HFFc6 (cell line): Measurements from ENCODE around the gene BAX. TPM values are rescaled to one million over a fixed set of nuclear protein-coding genes. Genes with fewer than 3 reads are reported as not detected.
A peak's percentile ranks its signal among the peaks of the same experiment; 100 is the strongest.
"Not testable (repeated sequence)": the region's sequence is repeated elsewhere in the genome, so short reads cannot be mapped to it uniquely, and the experiment has no call there.

Experiments
- DNase-seq: peaks from one replicate; pipeline ENCODE4 v3.0.0-alpha.2; 2018
- H3K27ac Mint-ChIP-seq: 2 replicates; pipeline ENCODE4 v1.8.0; 2020; ENCODE audit warnings: mild to moderate bottlenecking, mixed read lengths
- H3K27me3 Mint-ChIP-seq: 2 replicates; pipeline ENCODE4 v1.8.0; 2021; ENCODE audit warnings: mild to moderate bottlenecking, moderate library complexity, mixed read lengths; ENCODE audit not compliant: insufficient read depth
- H3K36me3 Mint-ChIP-seq: 2 replicates; pipeline ENCODE4 v1.8.0; 2021; ENCODE audit warnings: low read depth, mixed read lengths
- H3K4me1 Mint-ChIP-seq: 2 replicates; pipeline ENCODE4 v1.8.0; 2020; ENCODE audit warnings: low read depth, mixed read lengths
- H3K4me3 Mint-ChIP-seq: 2 replicates; pipeline ENCODE4 v1.8.0; 2020; ENCODE audit warnings: mild to moderate bottlenecking, moderate library complexity, mixed read lengths
- H3K9me3 Mint-ChIP-seq: 2 replicates; pipeline ENCODE4 v1.8.0; 2020; ENCODE audit warnings: mild to moderate bottlenecking, mixed read lengths
- total RNA-seq, 6 experiments: library from RNA; stranded (reverse); fragmentation: NEBNext Ultra II Directional; extraction: Animal tissue kit (Norgen Biotek cat#: 25700); gene quantifications; 2 replicates in 1 of 6; 3 replicates in 5 of 6; pipeline ENCODE4 v1.2.3, GENCODE V29; 2021
- TF ChIP-seq, protein P1 (sequence below): fragments of 200-600 bp; sonication (generic); IDR thresholded peaks from 2 replicates; pipeline ENCODE4 v1.5.0; 2021; ENCODE audit warnings: antibody characterized with exemption, mild to moderate bottlenecking

The BAX gene
- total RNA-seq, 6 experiments from 2014 or later = 223 to 260 (median 244) TPM

DNA sequence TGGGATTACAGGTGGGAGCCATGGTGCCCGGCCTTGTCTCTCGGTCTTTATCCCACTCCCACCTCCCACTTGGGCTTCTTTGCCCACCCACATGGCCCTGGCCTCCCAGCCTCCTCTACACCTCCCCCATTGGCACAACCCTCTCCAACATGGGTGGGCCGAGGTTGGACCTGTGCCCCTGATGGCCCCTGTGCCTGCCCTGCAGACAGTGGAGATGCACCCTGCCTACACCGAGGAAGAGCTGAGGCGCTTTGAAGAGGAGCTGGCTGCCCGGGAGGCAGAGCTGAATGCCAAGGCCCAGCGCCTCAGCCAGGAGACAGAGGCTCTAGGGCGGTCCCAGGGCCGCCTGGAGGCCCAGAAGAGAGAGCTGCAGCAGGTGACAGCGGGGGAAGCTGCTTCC, 33.7 kb upstream of the BAX start:
- H3K4me3 Mint-ChIP-seq = no peak overlapping the region
- H3K27me3 Mint-ChIP-seq = no peaks in the 10 kb centered on the region; the same call in 1 of the 2 replicates
- TF ChIP-seq, protein P1, sequence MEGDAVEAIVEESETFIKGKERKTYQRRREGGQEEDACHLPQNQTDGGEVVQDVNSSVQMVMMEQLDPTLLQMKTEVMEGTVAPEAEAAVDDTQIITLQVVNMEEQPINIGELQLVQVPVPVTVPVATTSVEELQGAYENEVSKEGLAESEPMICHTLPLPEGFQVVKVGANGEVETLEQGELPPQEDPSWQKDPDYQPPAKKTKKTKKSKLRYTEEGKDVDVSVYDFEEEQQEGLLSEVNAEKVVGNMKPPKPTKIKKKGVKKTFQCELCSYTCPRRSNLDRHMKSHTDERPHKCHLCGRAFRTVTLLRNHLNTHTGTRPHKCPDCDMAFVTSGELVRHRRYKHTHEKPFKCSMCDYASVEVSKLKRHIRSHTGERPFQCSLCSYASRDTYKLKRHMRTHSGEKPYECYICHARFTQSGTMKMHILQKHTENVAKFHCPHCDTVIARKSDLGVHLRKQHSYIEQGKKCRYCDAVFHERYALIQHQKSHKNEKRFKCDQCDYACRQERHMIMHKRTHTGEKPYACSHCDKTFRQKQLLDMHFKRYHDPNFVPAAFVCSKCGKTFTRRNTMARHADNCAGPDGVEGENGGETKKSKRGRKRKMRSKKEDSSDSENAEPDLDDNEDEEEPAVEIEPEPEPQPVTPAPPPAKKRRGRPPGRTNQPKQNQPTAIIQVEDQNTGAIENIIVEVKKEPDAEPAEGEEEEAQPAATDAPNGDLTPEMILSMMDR = no peak
- H3K9me3 Mint-ChIP-seq = no peaks in the 10 kb centered on the region
- peaks cover 21% of the 10 kb centered on the region for H3K36me3 Mint-ChIP-seq
- H3K27ac Mint-ChIP-seq = no peak overlapping the region
- H3K4me1 Mint-ChIP-seq = peaks cover 9% of the 10 kb centered on the region
- DNase-seq = no peak

DNA sequence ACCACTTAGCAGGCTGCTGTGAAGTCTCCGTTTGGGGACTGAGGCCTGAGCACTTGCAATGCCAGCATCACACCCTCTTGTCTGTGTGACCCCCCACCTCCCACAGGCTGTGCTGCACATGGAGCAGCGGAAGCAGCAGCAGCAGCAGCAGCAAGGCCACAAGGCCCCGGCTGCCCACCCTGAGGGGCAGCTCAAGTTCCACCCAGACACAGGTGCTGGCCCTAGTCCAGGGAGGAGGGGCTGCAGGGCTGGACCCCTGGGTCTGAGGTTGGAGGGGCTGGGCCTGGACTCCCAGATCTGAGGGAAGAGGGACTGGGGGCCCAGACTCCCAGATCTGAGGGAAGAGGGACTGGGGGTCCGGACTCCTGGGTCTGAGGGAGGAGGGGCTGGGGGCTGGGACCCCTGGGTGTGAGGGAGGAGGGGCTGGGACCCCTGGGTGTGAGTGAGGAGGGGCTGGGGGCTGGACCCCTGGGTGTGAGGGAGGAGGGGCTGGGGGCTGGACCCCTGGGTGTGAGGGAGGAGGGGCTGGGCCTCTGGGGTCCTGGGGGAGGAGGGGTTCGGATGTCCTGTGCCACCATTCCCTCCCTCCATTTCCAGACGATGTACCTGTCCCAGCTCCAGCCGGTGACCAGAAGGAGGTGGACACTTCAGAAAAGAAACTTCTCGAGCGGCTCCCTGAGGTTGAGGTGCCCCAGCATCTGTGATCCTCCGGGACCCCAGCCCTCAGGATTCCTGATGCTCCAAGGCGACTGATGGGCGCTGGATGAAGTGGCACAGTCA, 32.8 kb upstream of the BAX start:
- peaks cover 19% of the 10 kb centered on the region for H3K4me1 Mint-ChIP-seq
- no peaks in the 10 kb centered on the region; the same call in 1 of the 2 replicates for H3K27me3 Mint-ChIP-seq
- DNase-seq = no peak
- no peak overlapping the region for H3K4me3 Mint-ChIP-seq
- H3K36me3 Mint-ChIP-seq = peaks cover 18% of the 10 kb centered on the region
- H3K9me3 Mint-ChIP-seq = no peaks in the 10 kb centered on the region
- H3K27ac Mint-ChIP-seq = no peak overlapping the region
- TF ChIP-seq, protein P1 = no peak

- TF ChIP-seq, protein P1 = no peak
- no peak overlapping the region; the same call in 1 of the 2 replicates for H3K27ac Mint-ChIP-seq
- DNase-seq = no peak
- H3K27me3 Mint-ChIP-seq = no peaks in the 10 kb centered on the region; the same call in 1 of the 2 replicates
- H3K36me3 Mint-ChIP-seq = peaks cover 17% of the 10 kb centered on the region
- no peak overlapping the region for H3K4me3 Mint-ChIP-seq
- H3K9me3 Mint-ChIP-seq = no peaks in the 10 kb centered on the region
- peaks cover 22% of the 10 kb centered on the region for H3K4me1 Mint-ChIP-seq
Observed at GRCh38 chr19:48922548-48923490, 31.9 kb upstream of the BAX start.

GRCh38 chr19:48925240-48925843, 29.3 kb upstream of the BAX start:
- Mint-ChIP-seq H3K27me3 (peaks cover 3% of the 10 kb centered on the region), H3K36me3 (peaks cover 5% of the 10 kb centered on the region; the same call in 1 of the 2 replicates), H3K4me3 (no peak overlapping the region), H3K4me1 (peaks cover 22% of the 10 kb centered on the region), H3K9me3 (no peaks in the 10 kb centered on the region), H3K27ac (peak overlapping the region; percentile 77)
- peak; percentile 75 for DNase-seq
- TF ChIP-seq, protein P1 = no peak

- DNase-seq, H3K36me3 Mint-ChIP-seq, H3K4me3 Mint-ChIP-seq, H3K9me3 Mint-ChIP-seq, H3K27me3 Mint-ChIP-seq: not testable (repeated sequence)
- H3K27ac Mint-ChIP-seq = peak overlapping the region; percentile 82
- peaks cover 22% of the 10 kb centered on the region for H3K4me1 Mint-ChIP-seq
Observed at GRCh38 chr19:48925890-48926289, 28.8 kb upstream of the BAX start.
